ENCODE data around the gene BICRA.
"Not testable (repeated sequence)": the region's sequence is repeated elsewhere in the genome, so short reads cannot be mapped to it uniquely, and the experiment has no call there.

The BICRA gene

DNA sequence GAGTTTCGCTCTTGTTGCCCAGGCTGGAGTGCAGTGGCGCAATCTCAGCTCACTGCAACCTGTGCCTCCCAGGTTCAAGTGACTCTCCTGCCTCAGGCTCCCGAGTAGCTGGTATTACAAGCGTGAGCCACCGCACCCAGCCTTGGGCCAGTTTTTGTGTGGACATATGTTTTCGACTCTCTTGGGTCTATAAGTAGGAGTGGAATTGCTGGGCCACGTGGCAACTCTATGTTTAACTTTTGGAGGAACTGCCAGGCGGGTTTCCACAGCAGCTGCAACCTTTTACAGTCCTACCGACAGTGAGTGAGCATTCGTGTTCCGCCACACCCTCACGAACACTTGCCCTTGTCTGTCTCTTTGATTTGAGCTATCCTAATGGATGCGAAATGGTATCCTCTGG lies 44.9 kb downstream of the BICRA start:
- no peak for DNase-seq (ENCODE audit: low read depth)
- Histone ChIP-seq H3K9me3 (ENCODE audit: control insufficient read depth, low read length) (no peaks in the 10 kb centered on the region), H3K36me3 (ENCODE audit: control insufficient read depth, insufficient read depth, low read length, severe bottlenecking) (peaks cover 12% of the 10 kb centered on the region), H3K4me1 (ENCODE audit: control insufficient read depth, insufficient read depth, low read length) (no peaks in the 10 kb centered on the region), H3K9ac (ENCODE audit: low read length) (no peak overlapping the region), H3K27me3 (replicated peaks; ENCODE audit: control insufficient read depth, insufficient read depth, low read length) (no peaks in the 10 kb centered on the region), H3K4me3 (ENCODE audit: low read length) (no peak overlapping the region)

- no peak overlapping the region for H3K9ac ChIP-seq (ENCODE audit: low read length)
- no peaks in the 10 kb centered on the region for H3K27me3 ChIP-seq (replicated peaks; ENCODE audit: control insufficient read depth, insufficient read depth, low read length)
- peaks cover 23% of the 10 kb centered on the region for H3K4me1 ChIP-seq (ENCODE audit: control insufficient read depth, insufficient read depth, low read length)
- no peak for DNase-seq (ENCODE audit: low read depth)
- no peaks in the 10 kb centered on the region for H3K9me3 ChIP-seq (ENCODE audit: control insufficient read depth, low read length)
- no peak overlapping the region for H3K4me3 ChIP-seq (ENCODE audit: low read length)
- H3K36me3 ChIP-seq (ENCODE audit: control insufficient read depth, insufficient read depth, low read length, severe bottlenecking), result peaks cover 4% of the 10 kb centered on the region
Observed at GRCh38 chr19:47657719-47658118, 48.8 kb downstream of the BICRA start.

GRCh38 chr19:47658431-47659348 lies 49.8 kb downstream of the BICRA start:
- no peak overlapping the region for H3K9ac ChIP-seq (ENCODE audit: low read length)
- no peaks in the 10 kb centered on the region for H3K9me3 ChIP-seq (ENCODE audit: control insufficient read depth, low read length)
- H3K27me3 ChIP-seq (replicated peaks; ENCODE audit: control insufficient read depth, insufficient read depth, low read length), result no peaks in the 10 kb centered on the region
- peaks cover 33% of the 10 kb centered on the region for H3K4me1 ChIP-seq (ENCODE audit: control insufficient read depth, insufficient read depth, low read length)
- H3K36me3 ChIP-seq (ENCODE audit: control insufficient read depth, insufficient read depth, low read length, severe bottlenecking), result no peaks in the 10 kb centered on the region
- no peak overlapping the region for H3K4me3 ChIP-seq (ENCODE audit: low read length)
- DNase-seq (ENCODE audit: low read depth), result peak; percentile 22

GRCh38 chr19:47660435-47660832 lies 51.5 kb downstream of the BICRA start:
- no peak overlapping the region for H3K9ac ChIP-seq (ENCODE audit: low read length)
- no peak overlapping the region for H3K4me3 ChIP-seq (ENCODE audit: low read length)
- H3K4me1 ChIP-seq (ENCODE audit: control insufficient read depth, insufficient read depth, low read length), result peaks cover 47% of the 10 kb centered on the region
- H3K36me3 ChIP-seq (ENCODE audit: control insufficient read depth, insufficient read depth, low read length, severe bottlenecking), result no peaks in the 10 kb centered on the region
- DNase-seq (ENCODE audit: low read depth), result no peak
- no peaks in the 10 kb centered on the region for H3K27me3 ChIP-seq (replicated peaks; ENCODE audit: control insufficient read depth, insufficient read depth, low read length)
- H3K9me3 ChIP-seq (ENCODE audit: control insufficient read depth, low read length), result no peaks in the 10 kb centered on the region

DNA sequence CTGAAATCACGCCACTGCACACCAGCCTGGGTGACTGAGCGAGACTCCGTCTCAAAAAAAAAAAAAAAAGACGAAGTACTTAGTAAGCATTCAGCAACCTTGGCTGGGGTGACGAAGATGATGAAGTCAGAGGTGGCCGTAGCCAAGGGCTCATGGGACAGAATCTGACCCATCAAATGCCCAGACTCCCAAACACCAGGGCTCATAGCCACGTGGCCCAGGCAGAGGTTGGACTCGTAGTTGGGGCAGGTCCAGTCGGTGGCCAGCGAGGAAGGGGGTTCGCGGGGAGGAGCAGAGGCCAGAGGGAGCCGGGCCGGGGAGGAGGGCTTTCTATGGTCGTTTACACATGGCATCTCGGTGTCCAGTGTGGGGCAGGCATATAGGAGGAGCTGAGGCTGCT lies 52.2 kb downstream of the BICRA start:
- no peaks in the 10 kb centered on the region for H3K9me3 ChIP-seq (ENCODE audit: control insufficient read depth, low read length)
- H3K27me3 ChIP-seq (replicated peaks; ENCODE audit: control insufficient read depth, insufficient read depth, low read length), result no peaks in the 10 kb centered on the region
- no peak overlapping the region for H3K4me3 ChIP-seq (ENCODE audit: low read length)
- H3K36me3 ChIP-seq (ENCODE audit: control insufficient read depth, insufficient read depth, low read length, severe bottlenecking), result no peaks in the 10 kb centered on the region
- DNase-seq (ENCODE audit: low read depth), result no peak
- H3K4me1 ChIP-seq (ENCODE audit: control insufficient read depth, insufficient read depth, low read length), result peaks cover 55% of the 10 kb centered on the region
- peak overlapping the region; percentile 40 for H3K9ac ChIP-seq (ENCODE audit: low read length)

- no peaks in the 10 kb centered on the region for H3K36me3 ChIP-seq (ENCODE audit: control insufficient read depth, insufficient read depth, low read length, severe bottlenecking)
- no peaks in the 10 kb centered on the region for H3K9me3 ChIP-seq (ENCODE audit: control insufficient read depth, low read length)
- no peaks in the 10 kb centered on the region for H3K27me3 ChIP-seq (replicated peaks; ENCODE audit: control insufficient read depth, insufficient read depth, low read length)
- no peak for DNase-seq (ENCODE audit: low read depth)
- H3K9ac ChIP-seq (ENCODE audit: low read length), result peak overlapping the region; percentile 40
- no peak overlapping the region for H3K4me3 ChIP-seq (ENCODE audit: low read length)
- H3K4me1 ChIP-seq (ENCODE audit: control insufficient read depth, insufficient read depth, low read length), result peaks cover 59% of the 10 kb centered on the region
Observed at GRCh38 chr19:47661611-47662010, 52.7 kb downstream of the BICRA start.

DNA sequence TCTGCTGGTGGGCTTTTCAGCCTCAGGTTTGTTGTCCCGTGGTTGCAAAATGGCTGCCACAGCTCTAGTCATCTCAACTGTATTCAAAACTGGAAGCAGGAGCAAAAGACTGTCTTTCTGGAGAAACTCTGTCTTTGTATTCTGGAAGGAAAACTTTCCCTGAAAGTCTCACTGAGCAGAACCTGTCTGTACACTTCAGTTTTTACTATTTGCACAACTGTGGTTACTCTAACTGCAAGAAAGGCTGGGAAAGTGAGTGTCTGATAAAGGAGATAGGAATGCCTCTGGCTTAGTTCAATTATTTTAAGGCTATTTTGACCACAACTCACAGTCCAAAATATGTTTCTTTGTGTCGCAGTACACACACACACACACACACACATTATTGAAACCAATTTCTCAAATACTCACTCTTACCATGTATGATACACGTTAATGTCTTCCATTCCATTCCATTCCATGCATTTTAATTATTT lies 54.5 kb downstream of the BICRA start:
- H3K27me3 ChIP-seq (replicated peaks; ENCODE audit: control insufficient read depth, insufficient read depth, low read length), result no peaks in the 10 kb centered on the region

GRCh38 chr19:47663911-47664771 lies 55.2 kb downstream of the BICRA start:
- H3K4me3 ChIP-seq (ENCODE audit: low read length), result peak overlapping the region; percentile 39
- H3K27me3 ChIP-seq (replicated peaks; ENCODE audit: control insufficient read depth, insufficient read depth, low read length), result no peaks in the 10 kb centered on the region
- DNase-seq (ENCODE audit: low read depth), result peak; percentile 98
- peaks cover 70% of the 10 kb centered on the region for H3K4me1 ChIP-seq (ENCODE audit: control insufficient read depth, insufficient read depth, low read length)
- H3K9me3 ChIP-seq (ENCODE audit: control insufficient read depth, low read length), result no peaks in the 10 kb centered on the region
- H3K36me3 ChIP-seq (ENCODE audit: control insufficient read depth, insufficient read depth, low read length, severe bottlenecking), result no peaks in the 10 kb centered on the region
- H3K9ac ChIP-seq (ENCODE audit: low read length), result peak overlapping the region; percentile 69

More for the DNA sequence above, 54.5 kb downstream of the BICRA start:
- Histone ChIP-seq H3K4me1 (ENCODE audit: control insufficient read depth, insufficient read depth, low read length) (peaks cover 70% of the 10 kb centered on the region), H3K36me3 (ENCODE audit: control insufficient read depth, insufficient read depth, low read length, severe bottlenecking) (no peaks in the 10 kb centered on the region), H3K9ac (ENCODE audit: low read length) (peak overlapping the region; percentile 69), H3K9me3 (ENCODE audit: control insufficient read depth, low read length) (no peaks in the 10 kb centered on the region), H3K4me3 (ENCODE audit: low read length) (peak overlapping the region; percentile 39)
- DNase-seq (ENCODE audit: low read depth), result peak; percentile 93

- Histone ChIP-seq H3K36me3 (ENCODE audit: control insufficient read depth, insufficient read depth, low read length, severe bottlenecking) (peaks cover 21% of the 10 kb centered on the region), H3K4me1 (ENCODE audit: control insufficient read depth, insufficient read depth, low read length) (peaks cover 39% of the 10 kb centered on the region)
- not testable (repeated sequence) for DNase-seq (ENCODE audit: low read depth); H3K9me3 ChIP-seq (ENCODE audit: control insufficient read depth, low read length); H3K4me3 ChIP-seq (ENCODE audit: low read length); H3K27me3 ChIP-seq (replicated peaks; ENCODE audit: control insufficient read depth, insufficient read depth, low read length); H3K9ac ChIP-seq (ENCODE audit: low read length)
Observed at GRCh38 chr19:47668556-47668955, 59.6 kb downstream of the BICRA start.

- Histone ChIP-seq H3K4me3 (ENCODE audit: low read length) (no peak overlapping the region), H3K9me3 (ENCODE audit: control insufficient read depth, low read length) (no peaks in the 10 kb centered on the region), H3K9ac (ENCODE audit: low read length) (no peak overlapping the region), H3K4me1 (ENCODE audit: control insufficient read depth, insufficient read depth, low read length) (peaks cover 20% of the 10 kb centered on the region), H3K36me3 (ENCODE audit: control insufficient read depth, insufficient read depth, low read length, severe bottlenecking) (peaks cover 35% of the 10 kb centered on the region), H3K27me3 (replicated peaks; ENCODE audit: control insufficient read depth, insufficient read depth, low read length) (no peaks in the 10 kb centered on the region)
- DNase-seq (ENCODE audit: low read depth), result no peak
Observed at GRCh38 chr19:47670736-47671135, 61.8 kb downstream of the BICRA start.

GRCh38 chr19:47671499-47671898 lies 62.6 kb downstream of the BICRA start:
- Histone ChIP-seq H3K36me3 (ENCODE audit: control insufficient read depth, insufficient read depth, low read length, severe bottlenecking) (peaks cover 35% of the 10 kb centered on the region), H3K27me3 (replicated peaks; ENCODE audit: control insufficient read depth, insufficient read depth, low read length) (no peaks in the 10 kb centered on the region), H3K9ac (ENCODE audit: low read length) (no peak overlapping the region), H3K9me3 (ENCODE audit: control insufficient read depth, low read length) (no peaks in the 10 kb centered on the region), H3K4me3 (ENCODE audit: low read length) (no peak overlapping the region), H3K4me1 (ENCODE audit: control insufficient read depth, insufficient read depth, low read length) (peaks cover 13% of the 10 kb centered on the region)
- no peak for DNase-seq (ENCODE audit: low read depth)
